Measurements from ENCODE around the gene GLIS1.

The GLIS1 gene

GRCh38 chr1:53527368-53527767, 211.6 kb downstream of the GLIS1 start:
- no peaks in the 10 kb centered on the region for H3K9me3 ChIP-seq (ENCODE audit: insufficient read depth, low read length)

DNA sequence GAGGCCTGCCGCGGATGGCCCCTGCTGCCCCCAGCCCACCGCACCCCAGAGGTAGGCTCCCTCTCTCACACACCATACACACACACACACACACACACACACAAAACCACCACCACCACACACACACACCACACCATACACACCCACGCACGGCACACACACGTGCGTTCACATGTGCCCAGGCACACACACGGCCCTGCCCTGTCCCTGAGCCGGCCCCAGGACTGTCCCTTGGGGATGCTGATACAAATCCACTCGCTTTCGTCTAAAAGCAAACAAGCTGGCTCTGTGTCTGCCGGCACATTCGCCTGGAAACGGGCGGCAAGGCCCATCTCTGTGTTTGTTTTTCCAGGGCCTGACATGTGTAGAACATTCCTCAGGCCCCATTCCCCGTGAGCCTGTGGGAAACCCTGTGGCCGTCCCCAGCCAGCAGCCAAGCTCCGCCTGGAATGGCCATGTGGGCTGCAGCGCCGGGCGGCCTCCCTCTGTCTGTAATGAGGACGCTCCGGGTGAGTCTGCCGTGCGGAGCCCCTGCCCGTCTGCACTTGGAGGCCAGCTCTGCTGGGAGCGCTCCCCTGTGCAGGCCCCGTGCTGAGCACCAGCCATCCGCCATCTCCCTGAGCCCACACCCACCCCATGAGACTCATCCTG, 212.4 kb downstream of the GLIS1 start:
- Histone ChIP-seq H3K9me3 (ENCODE audit: insufficient read depth, low read length) (no peaks in the 10 kb centered on the region), H3K4me3 (ENCODE audit: insufficient read depth, low read length, poor library complexity, severe bottlenecking) (no peak overlapping the region), H3K27me3 (ENCODE audit: low read length) (no peaks in the 10 kb centered on the region), H2AFZ (ENCODE audit: low read depth, low read length, severe bottlenecking) (no peak overlapping the region), H3K27ac (ENCODE audit: low read depth, low read length) (no peak overlapping the region), H3K36me3 (ENCODE audit: low read length) (no peaks in the 10 kb centered on the region), H3K9ac (ENCODE audit: low read length) (no peak overlapping the region), H3K4me2 (ENCODE audit: low read depth, low read length, poor library complexity, severe bottlenecking) (no peak overlapping the region), H3F3A (ENCODE audit: insufficient read depth) (no peaks in the 10 kb centered on the region), H3K9me2 (replicated peaks; ENCODE audit: insufficient read depth, low read length) (no peaks in the 10 kb centered on the region), H3K79me2 (ENCODE audit: insufficient read depth, low read length) (no peaks in the 10 kb centered on the region), H4K20me1 (ENCODE audit: low read depth, low read length) (no peaks in the 10 kb centered on the region)
- TF ChIP-seq EZH2phosphoT487 (conservative IDR thresholded peaks at IDR 0.05; ENCODE audit: low read length), result no peak
- TF ChIP-seq CTCF (IDR thresholded peaks at IDR 0.05; ENCODE audit: insufficient read depth, low read length, poor library complexity, severe bottlenecking), result no peak

More at GRCh38 chr1:53527368-53527767, 211.6 kb downstream of the GLIS1 start:
- Histone ChIP-seq H3K4me3 (ENCODE audit: insufficient read depth, low read length, poor library complexity, severe bottlenecking) (no peak overlapping the region), H4K20me1 (ENCODE audit: low read depth, low read length) (no peaks in the 10 kb centered on the region), H3K36me3 (ENCODE audit: low read length) (no peaks in the 10 kb centered on the region), H3K27me3 (ENCODE audit: low read length) (no peaks in the 10 kb centered on the region), H3F3A (ENCODE audit: insufficient read depth) (no peaks in the 10 kb centered on the region), H3K27ac (ENCODE audit: low read depth, low read length) (no peak overlapping the region), H3K9ac (ENCODE audit: low read length) (no peak overlapping the region), H2AFZ (ENCODE audit: low read depth, low read length, severe bottlenecking) (no peak overlapping the region), H3K4me2 (ENCODE audit: low read depth, low read length, poor library complexity, severe bottlenecking) (no peak overlapping the region), H3K79me2 (ENCODE audit: insufficient read depth, low read length) (no peaks in the 10 kb centered on the region), H3K9me2 (replicated peaks; ENCODE audit: insufficient read depth, low read length) (no peaks in the 10 kb centered on the region)
- TF ChIP-seq EZH2phosphoT487 (conservative IDR thresholded peaks at IDR 0.05; ENCODE audit: low read length) (no peak), CTCF (IDR thresholded peaks at IDR 0.05; ENCODE audit: insufficient read depth, low read length, poor library complexity, severe bottlenecking) (no peak)

DNA sequence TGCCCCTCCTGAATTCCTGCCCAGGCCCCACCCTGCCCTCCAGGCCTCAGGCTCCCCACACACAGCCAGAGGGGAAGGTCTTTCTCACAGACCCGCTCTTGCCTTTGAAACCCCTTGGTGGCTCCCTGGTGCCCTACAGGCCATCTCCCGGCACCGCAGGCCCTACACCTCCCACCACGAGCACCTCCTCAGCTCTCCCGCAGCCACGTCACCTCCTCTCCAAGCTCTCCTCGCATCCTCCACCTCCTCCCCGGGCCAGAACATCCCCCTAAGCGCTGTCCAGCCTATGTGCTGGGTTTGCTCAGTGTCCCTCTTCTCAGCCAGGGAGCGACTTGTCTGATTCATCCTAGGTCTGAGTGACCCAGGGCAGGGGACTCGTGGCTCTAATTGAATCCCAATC, 213.4 kb downstream of the GLIS1 start:
- no peak overlapping the region for H3K9ac ChIP-seq (ENCODE audit: low read length)
- TF ChIP-seq EZH2phosphoT487 (conservative IDR thresholded peaks at IDR 0.05; ENCODE audit: low read length) (no peak), CTCF (IDR thresholded peaks at IDR 0.05; ENCODE audit: insufficient read depth, low read length, poor library complexity, severe bottlenecking) (no peak)
- no peak overlapping the region for H3K4me2 ChIP-seq (ENCODE audit: low read depth, low read length, poor library complexity, severe bottlenecking)
- H3K9me2 ChIP-seq (replicated peaks; ENCODE audit: insufficient read depth, low read length), result no peaks in the 10 kb centered on the region
- H2AFZ ChIP-seq (ENCODE audit: low read depth, low read length, severe bottlenecking), result no peak overlapping the region
- no peaks in the 10 kb centered on the region for H3K79me2 ChIP-seq (ENCODE audit: insufficient read depth, low read length)
- H3K27me3 ChIP-seq (ENCODE audit: low read length), result no peaks in the 10 kb centered on the region
- H3F3A ChIP-seq (ENCODE audit: insufficient read depth), result no peaks in the 10 kb centered on the region
- no peaks in the 10 kb centered on the region for H3K36me3 ChIP-seq (ENCODE audit: low read length)
- no peaks in the 10 kb centered on the region for H3K9me3 ChIP-seq (ENCODE audit: insufficient read depth, low read length)
- no peaks in the 10 kb centered on the region for H4K20me1 ChIP-seq (ENCODE audit: low read depth, low read length)
- no peak overlapping the region for H3K4me3 ChIP-seq (ENCODE audit: insufficient read depth, low read length, poor library complexity, severe bottlenecking)
- H3K27ac ChIP-seq (ENCODE audit: low read depth, low read length), result no peak overlapping the region
